M059J (cell line): ENCODE results near the gene CDH4. TPM values are rescaled to one million over a fixed set of nuclear protein-coding genes. Genes with fewer than 3 reads are reported as not detected.

Experiments used
- DNase-seq: peaks from one replicate; pipeline ENCODE4 v3.0.0-alpha.2; 2012; ENCODE audit warnings: low read depth
- total RNA-seq: library from RNA; depleted of rRNA; stranded (reverse); fragments of >200 nt; shearing (Covaris generic); gene quantifications from 2 replicates; pipeline ENCODE4 v1.2.3, GENCODE V29; 2014

The CDH4 gene
- total RNA-seq, 1 experiment from 2014 or later: 7.8 TPM

- no peak for DNase-seq
Measured at GRCh38 chr20:61603715-61604114, 351.7 kb downstream of the CDH4 start.

- no peak for DNase-seq
Measured at GRCh38 chr20:61604549-61604948, 352.5 kb downstream of the CDH4 start.

- DNase-seq: no peak
Measured at GRCh38 chr20:61605283-61605682, 353.2 kb downstream of the CDH4 start.

GRCh38 chr20:61605862-61606557 is 353.9 kb downstream of the CDH4 start:
- no peak for DNase-seq

GRCh38 chr20:61608275-61609085 is 356.4 kb downstream of the CDH4 start:
- DNase-seq: peak; percentile 39

GRCh38 chr20:61609461-61609860 is 357.4 kb downstream of the CDH4 start:
- DNase-seq: no peak

GRCh38 chr20:61611401-61612180 is 359.5 kb downstream of the CDH4 start:
- DNase-seq: peak; percentile 11

- no peak for DNase-seq
Measured at GRCh38 chr20:61613917-61614705, 362.1 kb downstream of the CDH4 start.

- no peak for DNase-seq
Measured at GRCh38 chr20:61614706-61615100, 362.6 kb downstream of the CDH4 start.

GRCh38 chr20:61615806-61616205 is 363.7 kb downstream of the CDH4 start:
- no peak for DNase-seq

GRCh38 chr20:61619751-61620150 is 367.7 kb downstream of the CDH4 start:
- DNase-seq: no peak

GRCh38 chr20:61620174-61620573 is 368.1 kb downstream of the CDH4 start:
- no peak for DNase-seq

GRCh38 chr20:61621035-61621730 is 369.1 kb downstream of the CDH4 start:
- DNase-seq: no peak

GRCh38 chr20:61621852-61622251 is 369.8 kb downstream of the CDH4 start:
- no peak for DNase-seq

GRCh38 chr20:61623451-61623850 is 371.4 kb downstream of the CDH4 start:
- DNase-seq: no peak

GRCh38 chr20:61625246-61625645 is 373.2 kb downstream of the CDH4 start:
- no peak for DNase-seq

GRCh38 chr20:61626412-61626811 is 374.4 kb downstream of the CDH4 start:
- DNase-seq: no peak

- no peak for DNase-seq
Measured at GRCh38 chr20:61627791-61628415, 375.8 kb downstream of the CDH4 start.

GRCh38 chr20:61628480-61628879 is 376.4 kb downstream of the CDH4 start:
- DNase-seq: no peak

- DNase-seq: no peak
Measured at GRCh38 chr20:61628901-61629601, 377.0 kb downstream of the CDH4 start.
